Measurements from ENCODE around the gene POLR1D.

The POLR1D gene

GRCh38 chr13:27600711-27601110, 21.0 kb upstream of the POLR1D start:
- TF ChIP-seq CTCF (IDR thresholded peaks at IDR 0.05; ENCODE audit: extremely low read depth, missing control alignments), result no peak
- no peak for DNase-seq (ENCODE audit: low spot score)

- TF ChIP-seq CTCF (IDR thresholded peaks at IDR 0.05; ENCODE audit: extremely low read depth, missing control alignments), result no peak
These were observed 20.5 kb upstream of the POLR1D start for GRCh38 chr13:27601208-27601607.

GRCh38 chr13:27601803-27602202, 19.9 kb upstream of the POLR1D start:
- TF ChIP-seq CTCF (IDR thresholded peaks at IDR 0.05; ENCODE audit: extremely low read depth, missing control alignments), result no peak
- no peak for DNase-seq (ENCODE audit: low spot score)

More at GRCh38 chr13:27601208-27601607, 20.5 kb upstream of the POLR1D start:
- no peak for DNase-seq (ENCODE audit: low spot score)

- no peak for DNase-seq (ENCODE audit: low spot score)
- TF ChIP-seq CTCF (IDR thresholded peaks at IDR 0.05; ENCODE audit: extremely low read depth, missing control alignments), result no peak
These were observed 16.6 kb upstream of the POLR1D start for GRCh38 chr13:27605099-27605498.

- TF ChIP-seq CTCF (IDR thresholded peaks at IDR 0.05; ENCODE audit: extremely low read depth, missing control alignments), result no peak
- DNase-seq (ENCODE audit: low spot score), result no peak
These were observed 16.0 kb upstream of the POLR1D start for GRCh38 chr13:27605610-27606200.

- TF ChIP-seq CTCF (IDR thresholded peaks at IDR 0.05; ENCODE audit: extremely low read depth, missing control alignments), result no peak
- DNase-seq (ENCODE audit: low spot score), result no peak
These were observed 14.6 kb upstream of the POLR1D start for GRCh38 chr13:27607125-27607524.

GRCh38 chr13:27613628-27614027, 8.1 kb upstream of the POLR1D start:
- no peak for TF ChIP-seq CTCF (IDR thresholded peaks at IDR 0.05; ENCODE audit: extremely low read depth, missing control alignments)
- no peak for DNase-seq (ENCODE audit: low spot score)
